ENCODE measurements around the gene TECTB. TPM values are rescaled to one million over a fixed set of nuclear protein-coding genes. Genes with fewer than 3 reads are reported as not detected.

The TECTB gene
- total RNA-seq, 1 donor from 2014 or later, result not detected

GRCh38 chr10:112265745-112266144 is 17.5 kb upstream of the TECTB start:
- DNase-seq (peak; percentile 41), ATAC-seq (ENCODE audit: poor library complexity) (no peak)
- intact Hi-C loops (cut with DNase I), result no loop called here

DNA sequence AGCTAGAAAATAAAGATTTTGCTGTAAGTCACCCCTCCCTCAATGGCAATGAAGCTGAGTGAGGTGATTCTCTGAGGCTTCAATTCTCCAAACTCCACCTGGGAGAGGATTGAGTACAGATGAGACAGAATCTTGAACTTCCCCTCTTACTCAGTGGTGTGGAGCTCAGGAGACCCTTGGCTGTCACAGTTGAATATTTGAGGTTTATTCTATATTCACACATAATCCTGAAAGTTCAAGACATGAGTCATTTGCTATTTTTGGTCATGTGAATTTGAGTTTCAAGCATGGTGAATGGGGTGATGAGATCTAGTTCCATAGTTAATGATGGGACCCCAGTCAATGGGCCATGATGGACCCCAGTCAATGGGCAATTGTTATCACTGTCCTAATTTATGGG is 13.9 kb upstream of the TECTB start:
- ATAC-seq (ENCODE audit: poor library complexity) (no peak), DNase-seq (no peak)
- intact Hi-C loops (cut with DNase I), result no loop called here

- intact Hi-C loops (cut with DNase I), result no loop called here
- DNase-seq, result no peak
- no peak for ATAC-seq (ENCODE audit: poor library complexity)
These were observed 11.2 kb upstream of the TECTB start for GRCh38 chr10:112271982-112272381.

GRCh38 chr10:112274831-112275230 is 8.4 kb upstream of the TECTB start:
- no peak for ATAC-seq (ENCODE audit: poor library complexity)
- DNase-seq, result no peak
- intact Hi-C loops (cut with DNase I), result no loop called here

DNA sequence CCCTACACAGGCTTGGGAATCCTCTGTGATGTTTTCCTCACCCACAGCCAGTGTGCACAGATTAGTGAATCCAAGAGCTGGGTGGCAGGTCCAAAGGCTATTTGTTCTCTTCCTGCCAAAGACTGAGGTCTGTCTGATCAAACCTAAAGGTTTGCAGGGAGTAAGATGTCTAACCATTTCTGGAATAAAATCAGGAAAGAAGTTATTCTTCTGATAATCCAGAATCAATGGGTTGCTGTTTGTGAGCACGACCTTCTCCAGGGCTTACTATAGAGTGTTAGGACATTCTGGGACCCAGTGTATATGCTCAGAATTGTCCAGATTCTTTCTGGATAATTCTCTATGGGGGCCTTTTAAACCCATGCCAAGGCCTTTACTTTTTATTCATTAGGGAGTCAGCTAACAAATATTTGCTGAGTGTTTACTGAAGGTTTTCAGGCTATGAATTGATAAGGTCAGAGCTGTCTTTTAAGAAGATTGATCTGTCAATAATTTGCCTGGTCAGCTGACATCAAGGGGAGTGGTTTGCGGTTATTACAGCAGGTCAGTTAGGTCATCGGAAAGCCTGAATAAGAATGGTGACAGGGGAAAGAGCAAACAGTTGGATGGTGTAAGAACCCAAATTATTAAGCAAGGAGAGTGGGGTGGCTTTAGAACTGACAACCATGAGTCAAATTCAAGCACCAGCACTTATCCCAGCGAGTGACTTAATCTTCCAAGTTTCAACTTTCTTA is 7.5 kb upstream of the TECTB start:
- intact Hi-C loops (cut with DNase I), result no loop called here
- ATAC-seq (ENCODE audit: poor library complexity), result no peak
- DNase-seq, result no peak

DNA sequence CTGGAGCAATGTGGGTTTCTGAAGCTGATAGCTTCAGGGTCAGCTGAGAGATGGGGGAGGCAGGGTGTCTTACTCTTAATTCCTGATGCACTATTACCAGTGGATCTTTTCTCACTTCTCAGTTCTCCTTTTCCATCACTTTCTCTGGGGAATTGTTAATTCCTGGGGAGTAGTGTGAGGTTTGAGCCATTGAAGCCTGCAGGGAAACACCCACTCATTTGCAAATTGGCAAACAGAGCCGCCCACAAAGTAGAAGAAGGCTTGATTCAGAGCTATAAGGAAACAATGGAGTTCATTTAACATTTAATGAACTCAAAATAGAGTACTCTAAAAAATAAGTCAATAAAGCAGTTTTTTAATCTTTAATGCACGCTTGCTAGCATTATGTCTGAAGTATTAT is 4.3 kb upstream of the TECTB start:
- intact Hi-C loops (cut with DNase I), result no loop called here
- ATAC-seq (ENCODE audit: poor library complexity) (no peak), DNase-seq (no peak)

- intact Hi-C loops (cut with DNase I), result no loop called here
- no peak for ATAC-seq (ENCODE audit: poor library complexity)
- DNase-seq, result no peak
These were observed 3.8 kb upstream of the TECTB start for GRCh38 chr10:112279433-112279832.

GRCh38 chr10:112280205-112280921 is 2.8 kb upstream of the TECTB start:
- ATAC-seq (ENCODE audit: poor library complexity) (no peak), DNase-seq (no peak)
- intact Hi-C loops (cut with DNase I), result no loop called here

DNA sequence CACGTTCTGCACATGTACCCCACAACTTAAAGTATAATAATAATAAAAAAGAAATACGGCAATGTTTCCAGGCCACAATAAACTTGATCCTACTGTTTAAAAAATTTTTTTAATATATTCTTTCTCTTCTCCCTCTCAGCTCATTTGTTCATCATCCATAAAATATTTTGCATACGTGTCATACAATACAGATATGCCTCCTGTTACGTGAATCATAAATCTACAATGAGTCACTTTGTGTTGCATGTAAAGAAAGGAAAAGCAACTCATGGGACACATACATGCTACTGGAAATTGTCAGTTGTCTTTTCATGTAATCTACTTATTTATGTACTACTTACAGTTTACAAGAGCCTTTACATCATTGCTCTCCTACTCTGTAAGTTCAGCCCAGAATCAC is 1.1 kb upstream of the TECTB start:
- intact Hi-C loops (cut with DNase I), result no loop called here
- no peak for ATAC-seq (ENCODE audit: poor library complexity)

GRCh38 chr10:112286837-112287818 is 3.9 kb downstream of the TECTB start:
- no peak for DNase-seq
- intact Hi-C loops (cut with DNase I), result no loop called here
- peak; percentile 74 for ATAC-seq (ENCODE audit: poor library complexity)

More for the DNA sequence above, 1.1 kb upstream of the TECTB start:
- no peak for DNase-seq

DNA sequence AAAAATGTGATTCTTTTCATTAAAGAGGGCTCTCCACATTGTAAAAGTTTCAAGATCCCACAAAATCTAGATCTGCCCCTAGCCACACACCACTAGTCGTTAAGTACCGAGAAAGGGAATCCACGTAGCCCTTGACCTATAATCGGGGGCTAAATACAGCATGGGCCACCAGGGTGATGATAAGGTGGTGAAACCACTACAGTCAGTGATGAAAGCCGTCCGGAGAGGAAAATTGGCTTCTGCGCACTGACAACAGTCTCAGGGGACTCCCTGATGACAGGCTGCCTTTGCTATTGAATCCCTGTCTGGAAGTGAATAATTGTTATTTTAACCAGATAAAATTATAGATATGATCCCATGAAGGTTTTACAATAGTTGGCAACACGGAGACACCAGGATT is 4.6 kb downstream of the TECTB start:
- ATAC-seq (ENCODE audit: poor library complexity), result peak; percentile 91
- intact Hi-C loops (cut with DNase I), result no loop called here
- no peak for DNase-seq

DNA sequence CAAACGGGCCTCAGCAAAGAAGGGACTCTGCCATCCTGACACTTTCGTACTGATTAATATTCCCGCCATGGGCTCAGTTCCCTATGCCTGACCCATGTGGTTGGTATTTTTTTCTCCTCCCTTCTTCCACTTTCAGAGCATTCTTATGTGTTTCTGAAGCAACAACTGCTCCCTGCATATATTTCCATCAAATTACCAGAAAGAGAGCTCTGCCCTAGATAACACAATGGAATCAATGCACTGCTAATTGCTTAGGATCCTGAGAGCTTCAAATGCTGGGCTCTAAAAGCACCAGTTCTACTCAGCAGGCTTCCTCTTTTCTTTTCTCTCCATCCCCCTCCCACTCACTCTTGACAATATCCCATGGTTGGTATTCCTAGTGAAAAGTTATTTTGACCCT is 5.3 kb downstream of the TECTB start:
- intact Hi-C loops (cut with DNase I), result no loop called here
- no peak for DNase-seq
- ATAC-seq (ENCODE audit: poor library complexity), result no peak

- intact Hi-C loops (cut with DNase I), result no loop called here
These were observed 6.3 kb downstream of the TECTB start for GRCh38 chr10:112289373-112290053.

DNA sequence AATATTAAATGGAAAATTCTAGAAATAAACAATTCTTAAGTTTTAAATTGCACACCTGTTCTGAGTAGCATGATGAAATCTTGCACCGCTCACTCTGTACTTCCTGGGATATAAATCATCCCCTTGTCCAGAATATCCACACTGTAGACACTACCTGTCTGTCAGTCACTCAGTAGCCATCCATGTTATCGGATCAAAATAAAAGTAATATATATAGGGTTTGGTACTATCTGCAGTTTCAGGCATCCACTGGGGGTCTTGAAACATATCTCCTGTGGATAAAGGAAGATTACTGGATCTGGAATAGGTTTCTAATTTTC is 6.8 kb downstream of the TECTB start:
- intact Hi-C loops (cut with DNase I), result no loop called here
- no peak for DNase-seq
- no peak for ATAC-seq (ENCODE audit: poor library complexity)

More at GRCh38 chr10:112289373-112290053, 6.3 kb downstream of the TECTB start:
- DNase-seq, result no peak
- ATAC-seq (ENCODE audit: poor library complexity), result no peak

DNA sequence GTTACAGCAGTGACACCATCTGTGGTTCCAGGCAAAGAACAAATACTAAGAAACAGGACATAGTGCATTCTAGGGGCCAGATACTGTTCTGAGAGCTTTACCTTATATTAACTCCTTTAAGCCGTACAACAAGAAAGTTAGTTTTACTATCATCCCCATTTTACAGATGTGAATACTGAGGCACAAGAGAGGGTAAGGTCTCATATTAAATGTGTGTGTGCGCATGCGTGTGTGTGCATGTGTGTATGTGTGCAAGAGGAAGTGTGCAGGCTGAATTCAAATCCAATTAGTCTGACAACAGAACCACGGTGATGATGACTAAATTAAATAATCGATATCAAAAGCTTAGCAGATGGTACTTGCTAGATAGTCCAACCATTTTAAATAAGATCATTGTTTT is 11.0 kb downstream of the TECTB start:
- ATAC-seq (ENCODE audit: poor library complexity) (no peak), DNase-seq (no peak)
- intact Hi-C loops (cut with DNase I), result no loop called here

- ATAC-seq (ENCODE audit: poor library complexity), result peak; percentile 90
- intact Hi-C loops (cut with DNase I), result no loop called here
- DNase-seq, result peak; percentile 62
These were observed 12.9 kb downstream of the TECTB start for GRCh38 chr10:112295853-112296830.

DNA sequence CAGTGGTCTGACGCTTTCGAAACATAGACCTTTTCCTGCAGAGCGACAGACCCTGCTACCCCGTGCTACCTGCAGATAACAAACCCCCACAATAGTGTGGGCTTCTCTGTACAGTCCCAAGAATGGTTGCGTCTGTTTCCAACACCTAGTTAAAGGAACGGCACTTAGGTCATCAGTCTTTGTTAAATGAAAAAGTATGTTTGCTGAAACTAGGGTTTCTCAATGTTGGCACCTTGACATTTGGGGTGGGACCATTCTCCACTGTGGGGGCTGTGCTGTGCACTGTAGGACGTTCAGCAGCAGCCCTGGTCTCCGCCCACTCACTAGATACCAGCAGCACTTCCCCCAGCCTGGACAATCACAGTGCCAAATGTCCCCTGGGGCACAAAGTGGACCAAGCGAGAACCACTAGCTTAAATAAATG is 13.7 kb downstream of the TECTB start:
- intact Hi-C loops (cut with DNase I), result no loop called here
- no peak for ATAC-seq (ENCODE audit: poor library complexity)
- no peak for DNase-seq

GRCh38 chr10:112298581-112298980 is 15.4 kb downstream of the TECTB start:
- intact Hi-C loops (cut with DNase I), result no loop called here
- peak; percentile 40 for ATAC-seq (ENCODE audit: poor library complexity)
- no peak for DNase-seq

Measured in Right ventricle myocardium superior (tissue), 1 donor.